Neural progenitor cell (in vitro differentiated cells): ENCODE data around the gene NR3C2. TPM values are rescaled to one million over a fixed set of nuclear protein-coding genes. Genes with fewer than 3 reads are reported as not detected.

Experiments used
- DNase-seq: peaks from one replicate; pipeline ENCODE4 v3.0.0-alpha.2; 2016; ENCODE audit warnings: low spot score
- H2AFZ ChIP-seq: fragments of 200-600 bp; sonication (generic); replicated peaks from 2 replicates; pipeline ENCODE4 v1.6.1; 2016; ENCODE audit warnings: antibody characterized with exemption
- H3F3A ChIP-seq: fragments of 200-600 bp; sonication (generic); 2 replicates; pipeline ENCODE4 v1.6.1; 2016; ENCODE audit warnings: antibody characterized with exemption, low read depth
- H3K27ac ChIP-seq: fragments of 200-600 bp; sonication (generic); 2 replicates; pipeline ENCODE4 v1.5.1; 2016; ENCODE audit warnings: mild to moderate bottlenecking
- H3K27me3 ChIP-seq: fragments of 200-600 bp; sonication (generic); 2 replicates; pipeline ENCODE4 v1.6.1; 2016; ENCODE audit warnings: mild to moderate bottlenecking, moderate library complexity
- H3K36me3 ChIP-seq: fragments of 200-600 bp; sonication (generic); 2 replicates; pipeline ENCODE4 v1.5.1; 2016
- H3K4me1 ChIP-seq: fragments of 200-600 bp; sonication (generic); 2 replicates; pipeline ENCODE4 v1.6.1; 2016; ENCODE audit warnings: mixed run types
- H3K4me2 ChIP-seq: fragments of 200-600 bp; sonication (generic); 2 replicates; pipeline ENCODE4 v1.6.1; 2016
- H3K4me3 ChIP-seq: fragments of 200-600 bp; sonication (generic); 2 replicates; pipeline ENCODE4 v1.5.1; 2016
- H3K79me2 ChIP-seq: fragments of 200-600 bp; sonication (generic); 2 replicates; pipeline ENCODE4 v1.6.1; 2016; ENCODE audit warnings: low read depth
- H3K9ac ChIP-seq: fragments of 200-600 bp; sonication (generic); 2 replicates; pipeline ENCODE4 v1.6.1; 2016
- H3K9me3 ChIP-seq: fragments of 200-600 bp; sonication (generic); 2 replicates; pipeline ENCODE4 v1.5.1; 2016; ENCODE audit warnings: low read depth
- H4K20me1 ChIP-seq: fragments of 200-600 bp; sonication (generic); 2 replicates; pipeline ENCODE4 v1.6.1; 2016; ENCODE audit warnings: low read depth
- H3K27ac Mint-ChIP-seq: 3 replicates; pipeline ENCODE4 v1.8.0; 2021; ENCODE audit warnings: mixed read lengths
- H3K27me3 Mint-ChIP-seq: 2 replicates; pipeline ENCODE4 v1.8.0; 2022; ENCODE audit warnings: low read depth, mild to moderate bottlenecking, inconsistent platforms, moderate library complexity, mixed read lengths; ENCODE audit not compliant: insufficient read depth
- H3K36me3 Mint-ChIP-seq: 3 replicates; pipeline ENCODE4 v1.8.0; 2021; ENCODE audit warnings: mixed read lengths
- H3K4me1 Mint-ChIP-seq: 3 replicates; pipeline ENCODE4 v1.8.0; 2021; ENCODE audit warnings: mixed read lengths
- H3K4me3 Mint-ChIP-seq: 3 replicates; pipeline ENCODE4 v1.8.0; 2021; ENCODE audit warnings: mild to moderate bottlenecking, moderate library complexity, mixed read lengths
- H3K9me3 Mint-ChIP-seq: 3 replicates; pipeline ENCODE4 v1.8.0; 2020; ENCODE audit warnings: mixed read lengths
- EZH2 ChIP-seq: fragments of 200-600 bp; sonication (generic); IDR thresholded peaks from 2 replicates; pipeline ENCODE4 v1.6.1; 2017; ENCODE audit warnings: antibody characterized with exemption, mild to moderate bottlenecking, moderate library complexity
- EZH2phosphoT487 ChIP-seq: fragments of 200-600 bp; sonication (generic); IDR thresholded peaks from 2 replicates; pipeline ENCODE4 v1.6.1; 2017; ENCODE audit warnings: antibody characterized with exemption
- total RNA-seq: library from RNA; depleted of rRNA; stranded (reverse); fragments of >200 nt; gene quantifications from 2 replicates; pipeline ENCODE4 v1.2.3, GENCODE V29; 2015; ENCODE audit warnings: low replicate concordance
- TF ChIP-seq, protein P1 (sequence below): fragments of 200-600 bp; sonication (generic); IDR thresholded peaks from 2 replicates; pipeline ENCODE4 v1.5.1; 2017; ENCODE audit warnings: antibody characterized with exemption, mild to moderate bottlenecking

Gene NR3C2
- total RNA-seq, 1 donor from 2014 or later, result 0.73 TPM

DNA sequence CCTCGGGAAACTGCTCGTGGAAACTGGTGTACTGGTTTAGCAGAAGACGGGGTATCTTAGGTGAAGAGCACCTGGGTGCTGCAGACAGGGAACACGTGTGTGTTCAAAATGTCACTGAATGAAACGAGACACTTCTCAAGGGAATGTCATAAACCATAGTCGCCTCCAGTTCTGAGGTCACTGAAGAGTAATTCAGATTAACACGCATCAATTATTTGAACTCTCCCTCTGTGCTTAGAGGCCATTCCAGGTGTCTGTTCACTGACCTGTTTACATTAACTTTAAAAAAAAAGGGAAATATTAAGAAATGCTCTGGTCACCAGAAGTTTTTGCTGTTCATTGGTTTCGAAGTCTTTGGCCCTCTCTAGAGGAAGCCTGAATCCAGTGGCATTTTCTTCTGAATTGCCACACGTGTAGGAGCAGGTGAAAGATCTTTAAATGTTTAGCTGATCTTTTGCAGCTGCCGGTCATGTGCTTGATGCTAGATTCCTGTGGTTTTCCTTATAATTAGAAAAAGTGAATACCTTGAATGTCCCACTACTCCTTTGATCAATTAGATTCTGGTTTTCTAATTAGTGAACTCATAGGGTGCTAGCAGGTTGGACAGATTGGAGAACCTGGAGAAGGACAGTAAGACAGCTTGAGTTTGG, 379.8 kb downstream of the NR3C2 start:
- H3K27ac Mint-ChIP-seq, result no peak overlapping the region
- H3K4me1 ChIP-seq, result peaks cover 4% of the 10 kb centered on the region
- H3K4me1 Mint-ChIP-seq, result peaks cover 34% of the 10 kb centered on the region
- H3F3A ChIP-seq, result no peaks in the 10 kb centered on the region
- no peak overlapping the region for H3K4me3 ChIP-seq
- no peak overlapping the region for H3K27ac ChIP-seq
- no peaks in the 10 kb centered on the region for H3K36me3 Mint-ChIP-seq
- no peaks in the 10 kb centered on the region for H3K79me2 ChIP-seq
- H3K27me3 Mint-ChIP-seq, result peaks cover 6% of the 10 kb centered on the region
- H3K9ac ChIP-seq, result no peak overlapping the region
- DNase-seq, result no peak
- no peak overlapping the region for H2AFZ ChIP-seq
- TF ChIP-seq, protein P1, sequence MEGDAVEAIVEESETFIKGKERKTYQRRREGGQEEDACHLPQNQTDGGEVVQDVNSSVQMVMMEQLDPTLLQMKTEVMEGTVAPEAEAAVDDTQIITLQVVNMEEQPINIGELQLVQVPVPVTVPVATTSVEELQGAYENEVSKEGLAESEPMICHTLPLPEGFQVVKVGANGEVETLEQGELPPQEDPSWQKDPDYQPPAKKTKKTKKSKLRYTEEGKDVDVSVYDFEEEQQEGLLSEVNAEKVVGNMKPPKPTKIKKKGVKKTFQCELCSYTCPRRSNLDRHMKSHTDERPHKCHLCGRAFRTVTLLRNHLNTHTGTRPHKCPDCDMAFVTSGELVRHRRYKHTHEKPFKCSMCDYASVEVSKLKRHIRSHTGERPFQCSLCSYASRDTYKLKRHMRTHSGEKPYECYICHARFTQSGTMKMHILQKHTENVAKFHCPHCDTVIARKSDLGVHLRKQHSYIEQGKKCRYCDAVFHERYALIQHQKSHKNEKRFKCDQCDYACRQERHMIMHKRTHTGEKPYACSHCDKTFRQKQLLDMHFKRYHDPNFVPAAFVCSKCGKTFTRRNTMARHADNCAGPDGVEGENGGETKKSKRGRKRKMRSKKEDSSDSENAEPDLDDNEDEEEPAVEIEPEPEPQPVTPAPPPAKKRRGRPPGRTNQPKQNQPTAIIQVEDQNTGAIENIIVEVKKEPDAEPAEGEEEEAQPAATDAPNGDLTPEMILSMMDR, result no peak
- TF ChIP-seq EZH2, result no peak
- no peak for TF ChIP-seq EZH2phosphoT487
- no peaks in the 10 kb centered on the region for H3K36me3 ChIP-seq
- no peaks in the 10 kb centered on the region for H3K9me3 ChIP-seq
- H3K4me3 Mint-ChIP-seq, result no peak overlapping the region
- no peaks in the 10 kb centered on the region for H4K20me1 ChIP-seq
- H3K9me3 Mint-ChIP-seq, result no peaks in the 10 kb centered on the region
- no peak overlapping the region for H3K4me2 ChIP-seq
- H3K27me3 ChIP-seq, result no peaks in the 10 kb centered on the region

DNA sequence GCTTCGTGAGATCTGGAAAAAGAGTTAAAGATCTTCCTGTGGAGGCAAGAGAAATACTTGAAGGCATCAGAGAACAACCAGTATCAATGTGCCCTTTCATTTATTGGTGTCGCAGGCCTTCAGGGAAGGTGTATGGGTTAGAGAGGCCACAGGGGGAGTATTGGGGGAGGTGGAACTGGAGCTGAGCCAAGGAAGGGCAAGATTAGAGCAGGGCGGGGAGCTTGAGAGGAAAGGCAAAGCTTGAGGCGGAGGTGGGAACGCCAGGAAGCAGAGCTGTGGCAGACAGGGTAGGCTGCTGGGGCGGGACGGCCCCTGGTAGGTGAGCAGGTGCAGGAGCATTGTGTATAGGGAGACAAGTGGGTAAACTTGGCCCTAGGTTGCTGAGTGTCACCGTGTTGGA, 380.4 kb downstream of the NR3C2 start:
- Histone ChIP-seq H3K79me2 (no peaks in the 10 kb centered on the region), H4K20me1 (no peaks in the 10 kb centered on the region), H3F3A (no peaks in the 10 kb centered on the region), H3K36me3 (no peaks in the 10 kb centered on the region), H3K27ac (no peak overlapping the region), H3K4me3 (no peak overlapping the region), H3K9me3 (no peaks in the 10 kb centered on the region), H3K27me3 (no peaks in the 10 kb centered on the region), H2AFZ (no peak overlapping the region), H3K4me1 (peaks cover 4% of the 10 kb centered on the region), H3K9ac (no peak overlapping the region), H3K4me2 (no peak overlapping the region)
- no peak for DNase-seq
- TF ChIP-seq EZH2, result no peak
- TF ChIP-seq EZH2phosphoT487, result no peak
- TF ChIP-seq, protein P1, result no peak
- Mint-ChIP-seq H3K4me1 (peaks cover 31% of the 10 kb centered on the region), H3K36me3 (peaks cover 2% of the 10 kb centered on the region), H3K4me3 (no peak overlapping the region), H3K27me3 (peaks cover 6% of the 10 kb centered on the region), H3K9me3 (no peaks in the 10 kb centered on the region), H3K27ac (no peak overlapping the region)

DNA sequence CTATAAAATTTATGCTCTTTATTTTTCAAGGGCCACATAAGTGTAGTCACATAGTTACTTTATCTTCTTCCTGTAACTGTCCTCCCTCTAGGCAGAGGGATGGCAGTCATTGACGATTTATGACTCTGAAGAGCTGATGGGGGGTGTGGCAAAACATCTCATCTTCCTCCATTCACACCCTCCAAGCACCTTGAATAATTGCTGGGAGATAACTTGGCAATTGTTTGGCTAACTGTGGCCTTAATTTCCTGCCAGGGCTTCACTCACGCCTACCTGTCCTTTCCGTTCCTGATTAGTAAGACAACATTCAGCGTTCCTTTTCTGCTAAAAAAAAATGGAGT, 381.1 kb downstream of the NR3C2 start:
- H3K9me3 ChIP-seq, result no peaks in the 10 kb centered on the region
- no peaks in the 10 kb centered on the region for H3K79me2 ChIP-seq
- peaks cover 6% of the 10 kb centered on the region for H3K27me3 Mint-ChIP-seq
- no peak overlapping the region for H3K27ac Mint-ChIP-seq
- no peak overlapping the region for H3K9ac ChIP-seq
- H3K4me1 ChIP-seq, result peaks cover 4% of the 10 kb centered on the region
- no peaks in the 10 kb centered on the region for H3K27me3 ChIP-seq
- no peak overlapping the region for H3K4me3 ChIP-seq
- H2AFZ ChIP-seq, result no peak overlapping the region
- no peak for DNase-seq
- TF ChIP-seq EZH2phosphoT487, result no peak
- TF ChIP-seq, protein P1, result no peak
- TF ChIP-seq EZH2, result no peak
- H3F3A ChIP-seq, result no peaks in the 10 kb centered on the region
- no peak overlapping the region for H3K4me2 ChIP-seq
- H3K27ac ChIP-seq, result no peak overlapping the region
- no peaks in the 10 kb centered on the region for H3K9me3 Mint-ChIP-seq
- no peak overlapping the region for H3K4me3 Mint-ChIP-seq
- peaks cover 2% of the 10 kb centered on the region for H3K36me3 Mint-ChIP-seq
- H4K20me1 ChIP-seq, result no peaks in the 10 kb centered on the region
- peaks cover 31% of the 10 kb centered on the region for H3K4me1 Mint-ChIP-seq
- no peaks in the 10 kb centered on the region for H3K36me3 ChIP-seq
